Measurements from ENCODE around the gene AHSG. TPM values are rescaled to one million over a fixed set of nuclear protein-coding genes. Genes with fewer than 3 reads are reported as not detected.
A peak's percentile ranks its signal among the peaks of the same experiment; 100 is the strongest.
"Not testable (repeated sequence)": the region's sequence is repeated elsewhere in the genome, so short reads cannot be mapped to it uniquely, and the experiment has no call there.

Gene AHSG
- total RNA-seq = not detected

GRCh38 chr3:186612721-186613636, at the start of gene AHSG:
TSS of gene AHSG (plus strand) at chr3:186613060. CDS start at chr3:186613142, 82 bp downstream.
- TF ChIP-seq POLR2AphosphoS5 (IDR thresholded peaks at IDR 0.05) (no peak), POLR2A (IDR thresholded peaks at IDR 0.05) (no peak), EP300 (IDR thresholded peaks at IDR 0.05) (no peak), CTCF (IDR thresholded peaks at IDR 0.05) (no peak)
- Histone ChIP-seq H3K4me1 (peaks cover 0 to 19% (median 4%) of the 10 kb centered on the region in 3 donors), H3K4me3 (no peak within 1 kb of the TSS), H3K27ac (no peak within 1 kb of the TSS), H3K36me3 (no peaks in the 10 kb centered on the region), H3K9me3 (no peaks in the 10 kb centered on the region), H3K27me3 (peaks cover 43% of the 10 kb centered on the region)
- ATAC-seq = no peak
- 72 to 78% methylated on average over 2 to 4 of the region's 7 CpGs for WGBS, 2 donors (ENCODE audit: low coverage in 1 of 2)

DNA sequence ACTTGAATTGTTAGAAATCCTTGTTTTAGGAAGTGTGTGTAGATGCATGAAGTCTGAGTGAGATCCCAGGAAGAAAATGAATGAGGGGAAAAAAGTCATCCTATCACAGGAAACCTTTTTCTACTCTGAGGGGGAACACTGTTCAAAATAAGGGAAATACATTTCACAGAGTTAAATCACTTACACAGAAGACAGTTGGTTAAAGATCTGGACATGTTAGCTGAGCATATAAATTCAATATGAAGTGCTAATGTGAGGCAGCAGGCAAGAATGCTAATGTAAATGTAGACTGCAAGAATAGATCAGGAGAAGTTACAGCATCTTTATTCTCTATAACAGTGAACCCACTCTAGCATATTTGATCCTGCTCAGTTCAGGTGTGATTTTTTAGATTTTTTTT, 48.3 kb upstream of the AHSG start:
- no peak overlapping the region for H3K27ac ChIP-seq
- ATAC-seq = no peak
- no peak overlapping the region for H3K4me3 ChIP-seq
- TF ChIP-seq EP300 (IDR thresholded peaks at IDR 0.05) (no peak), CTCF (IDR thresholded peaks at IDR 0.05) (no peak), POLR2AphosphoS5 (IDR thresholded peaks at IDR 0.05) (no peak)
- H3K36me3 ChIP-seq = peaks cover 0 to 3% of the 10 kb centered on the region in 2 donors
- no peaks in the 10 kb centered on the region for H3K27me3 ChIP-seq
- no peaks in the 10 kb centered on the region for H3K9me3 ChIP-seq
- H3K4me1 ChIP-seq = peaks cover 0 to 66% (median 12%) of the 10 kb centered on the region in 3 donors

DNA sequence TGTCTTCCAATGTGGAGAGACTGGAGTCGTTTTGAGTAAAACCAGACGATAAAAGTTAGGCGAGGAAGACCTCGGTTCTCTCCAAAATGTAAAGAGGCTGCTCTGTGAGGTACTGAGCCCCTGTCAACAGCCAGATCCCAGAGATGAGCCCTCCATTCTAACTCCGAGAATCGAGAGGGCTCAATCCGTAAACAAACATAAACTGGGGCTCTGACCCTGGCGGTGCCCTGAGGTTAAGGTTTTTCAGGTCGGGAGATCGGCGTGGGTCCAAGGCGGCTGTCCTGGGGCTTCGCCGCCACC, 46.1 kb upstream of the AHSG start:
- Histone ChIP-seq H3K4me1 (peaks cover 0 to 75% (median 20%) of the 10 kb centered on the region in 3 donors), H3K9me3 (no peaks in the 10 kb centered on the region), H3K27me3 (no peaks in the 10 kb centered on the region), H3K36me3 (no peaks in the 10 kb centered on the region), H3K27ac (peak overlapping the region; percentile 61 to 93 (median 88)), H3K4me3 (peak overlapping the region; percentile 78)
- 0% methylated on average over 5 to 6 of the region's 14 CpGs for WGBS, 2 donors (ENCODE audit: low coverage in 1 of 2)
- ATAC-seq = no peak
- TF ChIP-seq POLR2AphosphoS5 (IDR thresholded peaks at IDR 0.05) (no peak), EP300 (IDR thresholded peaks at IDR 0.05) (no peak), POLR2A (IDR thresholded peaks at IDR 0.05) (no peak), CTCF (IDR thresholded peaks at IDR 0.05) (no peak)

- Histone ChIP-seq H3K27ac (peak within 1 kb of the TSS; percentile 61 to 93 (median 88)), H3K4me1 (peaks cover 0 to 80% (median 20%) of the 10 kb centered on the region in 3 donors), H3K27me3 (no peaks in the 10 kb centered on the region), H3K4me3 (peak within 1 kb of the TSS; percentile 78), H3K9me3 (no peaks in the 10 kb centered on the region), H3K36me3 (peaks cover 0 to 3% of the 10 kb centered on the region in 2 donors)
- peak; percentile 75 for ATAC-seq
- TF ChIP-seq POLR2A (IDR thresholded peaks at IDR 0.05) = peak; percentile 96
- TF ChIP-seq POLR2AphosphoS5 (IDR thresholded peaks at IDR 0.05) = peak; percentile 93
- TF ChIP-seq CTCF (IDR thresholded peaks at IDR 0.05) = peak in 1 of 4 experiments; percentile 15
- no peak for TF ChIP-seq EP300 (IDR thresholded peaks at IDR 0.05)
- 0 to 1% methylated on average over 5 to 7 of the region's 66 CpGs for WGBS, 2 donors (ENCODE audit: low coverage in 1 of 2)
Observed at GRCh38 chr3:186567072-186567921, 45.6 kb upstream of the AHSG start, which contains the start of gene TBCCD1. TSS of gene TBCCD1 (minus strand) at chr3:186567339. CDS start at chr3:186564329, 3,010 bp downstream.

GRCh38 chr3:186569361-186569760, 43.5 kb upstream of the AHSG start:
- 80 to 87% methylated on average over 3 to 4 of the region's 11 CpGs for WGBS, 2 donors (ENCODE audit: low coverage in 1 of 2)
- Histone ChIP-seq H3K4me3 (peak overlapping the region in 1 of 2 donors; percentile 95), H3K36me3 (peaks cover 3 to 23% of the 10 kb centered on the region in 2 donors), H3K4me1 (peaks cover 0 to 67% (median 18%) of the 10 kb centered on the region in 3 donors)
- H3K27ac ChIP-seq, H3K27me3 ChIP-seq, ATAC-seq, H3K9me3 ChIP-seq: not testable (repeated sequence)
